Measurements from ENCODE around the gene CD177.

GRCh38 chr19:43406297-43406696, 52.8 kb downstream of the CD177 start:
- TF ChIP-seq CTCF (IDR thresholded peaks at IDR 0.05; ENCODE audit: insufficient read depth, low read length, poor library complexity, severe bottlenecking), result no peak
- no peak for TF ChIP-seq EZH2phosphoT487 (conservative IDR thresholded peaks at IDR 0.05; ENCODE audit: low read length)
